ENCODE results near the gene FCSK. TPM values are rescaled to one million over a fixed set of nuclear protein-coding genes. Genes with fewer than 3 reads are reported as not detected.
A peak's percentile ranks its signal among the peaks of the same experiment; 100 is the strongest.

The FCSK gene
- total and polyA plus RNA-seq, 2 of the 13 experiments (the other 11 are each of a cell fraction or from before 2014, with no cell fraction given), result 9.1 to 19.2 TPM

DNA sequence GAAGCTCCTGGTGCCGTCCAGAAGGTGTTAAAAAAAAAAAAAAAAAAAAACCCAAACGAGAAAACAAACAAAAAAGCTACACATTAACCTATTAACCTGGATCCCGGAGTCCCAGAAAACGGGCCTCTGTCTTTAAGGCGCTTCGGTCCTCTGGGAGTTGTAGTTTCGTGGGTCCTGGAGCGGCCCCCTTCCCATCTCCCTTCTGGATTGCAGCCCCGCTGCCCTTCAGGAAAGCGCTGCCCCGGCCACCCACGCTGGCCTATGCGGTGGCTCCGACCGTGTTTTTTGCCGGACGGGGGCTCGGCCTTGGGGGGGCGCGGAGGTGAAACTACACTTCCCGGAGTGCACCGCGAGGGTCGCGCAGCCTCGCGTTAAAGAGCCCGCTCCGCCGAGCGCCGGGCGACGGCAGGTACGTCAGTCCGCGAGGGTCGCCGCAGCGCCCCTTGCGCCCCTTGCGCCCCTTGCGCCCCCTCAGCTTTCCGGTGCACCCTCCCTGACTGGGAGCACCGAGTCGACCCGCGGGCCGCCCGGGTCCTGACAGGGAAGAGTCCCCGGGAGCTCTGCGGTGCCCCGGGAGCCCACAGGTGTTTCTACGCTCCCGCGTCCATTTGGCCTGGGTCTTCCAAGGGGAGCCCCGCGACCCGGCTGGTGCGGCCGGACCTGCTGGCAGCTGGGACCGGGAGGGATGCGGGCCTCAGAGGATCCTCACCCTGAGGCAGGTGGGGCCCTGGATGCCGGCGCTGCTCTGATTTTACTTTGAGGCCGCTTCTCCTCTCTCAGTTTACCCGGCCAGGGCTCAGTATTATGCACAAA, at the start of gene FCSK (continued):
- peak; percentile 99 for TF ChIP-seq NAIF1 (CRISPR knock-in tag; IDR thresholded peaks at IDR 0.05; ENCODE audit: borderline replicate concordance)
- TF ChIP-seq, protein P1, sequence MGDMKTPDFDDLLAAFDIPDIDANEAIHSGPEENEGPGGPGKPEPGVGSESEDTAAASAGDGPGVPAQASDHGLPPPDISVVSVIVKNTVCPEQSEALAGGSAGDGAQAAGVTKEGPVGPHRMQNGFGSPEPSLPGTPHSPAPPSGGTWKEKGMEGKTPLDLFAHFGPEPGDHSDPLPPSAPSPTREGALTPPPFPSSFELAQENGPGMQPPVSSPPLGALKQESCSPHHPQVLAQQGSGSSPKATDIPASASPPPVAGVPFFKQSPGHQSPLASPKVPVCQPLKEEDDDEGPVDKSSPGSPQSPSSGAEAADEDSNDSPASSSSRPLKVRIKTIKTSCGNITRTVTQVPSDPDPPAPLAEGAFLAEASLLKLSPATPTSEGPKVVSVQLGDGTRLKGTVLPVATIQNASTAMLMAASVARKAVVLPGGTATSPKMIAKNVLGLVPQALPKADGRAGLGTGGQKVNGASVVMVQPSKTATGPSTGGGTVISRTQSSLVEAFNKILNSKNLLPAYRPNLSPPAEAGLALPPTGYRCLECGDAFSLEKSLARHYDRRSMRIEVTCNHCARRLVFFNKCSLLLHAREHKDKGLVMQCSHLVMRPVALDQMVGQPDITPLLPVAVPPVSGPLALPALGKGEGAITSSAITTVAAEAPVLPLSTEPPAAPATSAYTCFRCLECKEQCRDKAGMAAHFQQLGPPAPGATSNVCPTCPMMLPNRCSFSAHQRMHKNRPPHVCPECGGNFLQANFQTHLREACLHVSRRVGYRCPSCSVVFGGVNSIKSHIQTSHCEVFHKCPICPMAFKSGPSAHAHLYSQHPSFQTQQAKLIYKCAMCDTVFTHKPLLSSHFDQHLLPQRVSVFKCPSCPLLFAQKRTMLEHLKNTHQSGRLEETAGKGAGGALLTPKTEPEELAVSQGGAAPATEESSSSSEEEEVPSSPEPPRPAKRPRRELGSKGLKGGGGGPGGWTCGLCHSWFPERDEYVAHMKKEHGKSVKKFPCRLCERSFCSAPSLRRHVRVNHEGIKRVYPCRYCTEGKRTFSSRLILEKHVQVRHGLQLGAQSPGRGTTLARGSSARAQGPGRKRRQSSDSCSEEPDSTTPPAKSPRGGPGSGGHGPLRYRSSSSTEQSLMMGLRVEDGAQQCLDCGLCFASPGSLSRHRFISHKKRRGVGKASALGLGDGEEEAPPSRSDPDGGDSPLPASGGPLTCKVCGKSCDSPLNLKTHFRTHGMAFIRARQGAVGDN (CRISPR knock-in tag; IDR thresholded peaks at IDR 0.05), result peak; percentile 89
- TF ChIP-seq, protein P2, sequence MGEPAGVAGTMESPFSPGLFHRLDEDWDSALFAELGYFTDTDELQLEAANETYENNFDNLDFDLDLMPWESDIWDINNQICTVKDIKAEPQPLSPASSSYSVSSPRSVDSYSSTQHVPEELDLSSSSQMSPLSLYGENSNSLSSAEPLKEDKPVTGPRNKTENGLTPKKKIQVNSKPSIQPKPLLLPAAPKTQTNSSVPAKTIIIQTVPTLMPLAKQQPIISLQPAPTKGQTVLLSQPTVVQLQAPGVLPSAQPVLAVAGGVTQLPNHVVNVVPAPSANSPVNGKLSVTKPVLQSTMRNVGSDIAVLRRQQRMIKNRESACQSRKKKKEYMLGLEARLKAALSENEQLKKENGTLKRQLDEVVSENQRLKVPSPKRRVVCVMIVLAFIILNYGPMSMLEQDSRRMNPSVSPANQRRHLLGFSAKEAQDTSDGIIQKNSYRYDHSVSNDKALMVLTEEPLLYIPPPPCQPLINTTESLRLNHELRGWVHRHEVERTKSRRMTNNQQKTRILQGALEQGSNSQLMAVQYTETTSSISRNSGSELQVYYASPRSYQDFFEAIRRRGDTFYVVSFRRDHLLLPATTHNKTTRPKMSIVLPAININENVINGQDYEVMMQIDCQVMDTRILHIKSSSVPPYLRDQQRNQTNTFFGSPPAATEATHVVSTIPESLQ (CRISPR knock-in tag; conservative IDR thresholded peaks at IDR 0.05), result no peak
- TF ChIP-seq, protein P3, sequence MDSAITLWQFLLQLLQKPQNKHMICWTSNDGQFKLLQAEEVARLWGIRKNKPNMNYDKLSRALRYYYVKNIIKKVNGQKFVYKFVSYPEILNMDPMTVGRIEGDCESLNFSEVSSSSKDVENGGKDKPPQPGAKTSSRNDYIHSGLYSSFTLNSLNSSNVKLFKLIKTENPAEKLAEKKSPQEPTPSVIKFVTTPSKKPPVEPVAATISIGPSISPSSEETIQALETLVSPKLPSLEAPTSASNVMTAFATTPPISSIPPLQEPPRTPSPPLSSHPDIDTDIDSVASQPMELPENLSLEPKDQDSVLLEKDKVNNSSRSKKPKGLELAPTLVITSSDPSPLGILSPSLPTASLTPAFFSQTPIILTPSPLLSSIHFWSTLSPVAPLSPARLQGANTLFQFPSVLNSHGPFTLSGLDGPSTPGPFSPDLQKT (CRISPR knock-in tag; IDR thresholded peaks at IDR 0.05; ENCODE audit: borderline replicate concordance), result peak; percentile 82
- TF ChIP-seq, protein P4, sequence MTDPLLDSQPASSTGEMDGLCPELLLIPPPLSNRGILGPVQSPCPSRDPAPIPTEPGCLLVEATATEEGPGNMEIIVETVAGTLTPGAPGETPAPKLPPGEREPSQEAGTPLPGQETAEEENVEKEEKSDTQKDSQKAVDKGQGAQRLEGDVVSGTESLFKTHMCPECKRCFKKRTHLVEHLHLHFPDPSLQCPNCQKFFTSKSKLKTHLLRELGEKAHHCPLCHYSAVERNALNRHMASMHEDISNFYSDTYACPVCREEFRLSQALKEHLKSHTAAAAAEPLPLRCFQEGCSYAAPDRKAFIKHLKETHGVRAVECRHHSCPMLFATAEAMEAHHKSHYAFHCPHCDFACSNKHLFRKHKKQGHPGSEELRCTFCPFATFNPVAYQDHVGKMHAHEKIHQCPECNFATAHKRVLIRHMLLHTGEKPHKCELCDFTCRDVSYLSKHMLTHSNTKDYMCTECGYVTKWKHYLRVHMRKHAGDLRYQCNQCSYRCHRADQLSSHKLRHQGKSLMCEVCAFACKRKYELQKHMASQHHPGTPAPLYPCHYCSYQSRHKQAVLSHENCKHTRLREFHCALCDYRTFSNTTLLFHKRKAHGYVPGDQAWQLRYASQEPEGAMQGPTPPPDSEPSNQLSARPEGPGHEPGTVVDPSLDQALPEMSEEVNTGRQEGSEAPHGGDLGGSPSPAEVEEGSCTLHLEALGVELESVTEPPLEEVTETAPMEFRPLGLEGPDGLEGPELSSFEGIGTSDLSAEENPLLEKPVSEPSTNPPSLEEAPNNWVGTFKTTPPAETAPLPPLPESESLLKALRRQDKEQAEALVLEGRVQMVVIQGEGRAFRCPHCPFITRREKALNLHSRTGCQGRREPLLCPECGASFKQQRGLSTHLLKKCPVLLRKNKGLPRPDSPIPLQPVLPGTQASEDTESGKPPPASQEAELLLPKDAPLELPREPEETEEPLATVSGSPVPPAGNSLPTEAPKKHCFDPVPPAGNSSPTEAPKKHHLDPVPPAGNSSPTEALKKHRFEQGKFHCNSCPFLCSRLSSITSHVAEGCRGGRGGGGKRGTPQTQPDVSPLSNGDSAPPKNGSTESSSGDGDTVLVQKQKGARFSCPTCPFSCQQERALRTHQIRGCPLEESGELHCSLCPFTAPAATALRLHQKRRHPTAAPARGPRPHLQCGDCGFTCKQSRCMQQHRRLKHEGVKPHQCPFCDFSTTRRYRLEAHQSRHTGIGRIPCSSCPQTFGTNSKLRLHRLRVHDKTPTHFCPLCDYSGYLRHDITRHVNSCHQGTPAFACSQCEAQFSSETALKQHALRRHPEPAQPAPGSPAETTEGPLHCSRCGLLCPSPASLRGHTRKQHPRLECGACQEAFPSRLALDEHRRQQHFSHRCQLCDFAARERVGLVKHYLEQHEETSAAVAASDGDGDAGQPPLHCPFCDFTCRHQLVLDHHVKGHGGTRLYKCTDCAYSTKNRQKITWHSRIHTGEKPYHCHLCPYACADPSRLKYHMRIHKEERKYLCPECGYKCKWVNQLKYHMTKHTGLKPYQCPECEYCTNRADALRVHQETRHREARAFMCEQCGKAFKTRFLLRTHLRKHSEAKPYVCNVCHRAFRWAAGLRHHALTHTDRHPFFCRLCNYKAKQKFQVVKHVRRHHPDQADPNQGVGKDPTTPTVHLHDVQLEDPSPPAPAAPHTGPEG (CRISPR knock-in tag; IDR thresholded peaks at IDR 0.05), result no peak; the same call in none of the 2 replicates
- peak; percentile 97 for TF ChIP-seq ZNF501 (CRISPR knock-in tag; IDR thresholded peaks at IDR 0.05)
- TF ChIP-seq ZNF136 (CRISPR knock-in tag; IDR thresholded peaks at IDR 0.05; ENCODE audit: low read depth), result peak; percentile 78; the same call in 1 of the 2 replicates
- TF ChIP-seq ZNF180 (CRISPR knock-in tag; IDR thresholded peaks at IDR 0.05; ENCODE audit: borderline replicate concordance, low read depth), result peak; percentile 97
- TF ChIP-seq KAT8 (CRISPR knock-in tag; IDR thresholded peaks at IDR 0.05), result peak; percentile 76

Data from HepG2 (cell line).